Immature natural killer cell (primary cell): ENCODE results near the gene CSF1. TPM values are rescaled to one million over a fixed set of nuclear protein-coding genes. Genes with fewer than 3 reads are reported as not detected.
"Not testable (repeated sequence)": the region's sequence is repeated elsewhere in the genome, so short reads cannot be mapped to it uniquely, and the experiment has no call there.

Experiments used
- DNase-seq, 3 donors: peaks; one replicate each; pipeline ENCODE4 v3.0.0; 2022; ENCODE audit warnings: mixed read lengths in 1 of 3
- H3K27ac Mint-ChIP-seq, 6 donors: one replicate each; pipeline ENCODE4 v1.8.0; 2020; ENCODE audit warnings: mixed read lengths in 6 of 6, mild to moderate bottlenecking in 5 of 6, inconsistent platforms in 4 of 6, moderate library complexity in 3 of 6
- H3K27me3 Mint-ChIP-seq, 3 donors: one replicate each; pipeline ENCODE4 v1.8.0; 2020 to 2021; ENCODE audit warnings: low read depth in 3 of 3, mild to moderate bottlenecking in 3 of 3, mixed read lengths in 3 of 3, moderate library complexity in 3 of 3, inconsistent platforms in 1 of 3
- H3K36me3 Mint-ChIP-seq, 3 donors: one replicate each; pipeline ENCODE4 v1.8.0; 2020; ENCODE audit warnings: mixed read lengths in 3 of 3, inconsistent platforms in 2 of 3, mild to moderate bottlenecking in 2 of 3
- H3K4me1 Mint-ChIP-seq, 2 donors: one replicate each; pipeline ENCODE4 v1.8.0; 2020; ENCODE audit warnings: inconsistent platforms in 2 of 2, mild to moderate bottlenecking in 2 of 2, mixed read lengths in 2 of 2, moderate library complexity in 1 of 2
- H3K4me3 Mint-ChIP-seq, 5 donors: one replicate each; pipeline ENCODE4 v1.8.0; 2020; ENCODE audit warnings: mild to moderate bottlenecking in 5 of 5, mixed read lengths in 5 of 5, inconsistent platforms in 3 of 5, moderate library complexity in 3 of 5
- H3K9me3 Mint-ChIP-seq, 6 donors: one replicate each; pipeline ENCODE4 v1.8.0; 2020; ENCODE audit warnings: mild to moderate bottlenecking in 6 of 6, mixed read lengths in 6 of 6, inconsistent platforms in 4 of 6, moderate library complexity in 3 of 6
- polyA plus RNA-seq, 3 donors: library from polyadenylated mRNA; unstranded; fragments of 300-500 nt; fragmentation: Illumina TruSeq; gene quantifications; one replicate each; pipeline ENCODE4 v1.2.3, GENCODE V29; 2021

Gene CSF1
- polyA plus RNA-seq, 3 donors from 2014 or later = 0.55 to 0.97 (median 0.65) TPM

DNA sequence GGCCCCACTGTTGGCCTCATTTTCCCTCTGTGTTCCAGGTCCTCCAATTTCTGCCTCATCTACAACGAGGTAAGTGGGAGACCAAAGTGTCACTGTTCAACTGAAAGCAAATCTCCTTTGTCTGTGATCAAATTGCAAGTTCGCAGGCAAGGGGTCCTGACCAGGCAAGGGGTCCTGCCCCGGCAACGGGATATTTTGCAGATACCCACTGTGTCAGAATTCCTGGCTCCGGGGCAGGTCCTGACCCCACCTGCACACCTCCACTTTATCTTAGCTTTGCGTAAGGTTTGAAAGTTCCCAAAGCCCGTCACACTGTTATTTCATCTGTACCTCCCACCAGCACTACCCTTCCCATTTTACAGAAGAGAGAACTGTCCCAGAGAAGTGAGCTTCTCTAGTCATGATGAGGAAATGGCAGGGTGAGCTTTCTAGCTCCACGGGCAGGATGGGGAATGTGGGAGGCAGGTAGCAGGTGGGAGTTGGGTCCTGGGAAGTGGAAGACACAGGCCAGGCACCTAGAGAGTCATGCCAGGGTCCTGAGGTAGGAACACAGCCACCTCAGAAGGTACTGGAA is 32.0 kb upstream of the CSF1 start:
- H3K4me3 Mint-ChIP-seq = no peak overlapping the region
- peaks cover 0 to 9% (median 5%) of the 10 kb centered on the region in 3 donors for H3K27me3 Mint-ChIP-seq
- no peaks in the 10 kb centered on the region for H3K4me1 Mint-ChIP-seq
- DNase-seq = no peak
- no peak overlapping the region for H3K27ac Mint-ChIP-seq
- no peaks in the 10 kb centered on the region for H3K36me3 Mint-ChIP-seq
- no peaks in the 10 kb centered on the region for H3K9me3 Mint-ChIP-seq

GRCh38 chr1:109879371-109879770 is 31.3 kb upstream of the CSF1 start:
- H3K4me1 Mint-ChIP-seq, H3K36me3 Mint-ChIP-seq, DNase-seq, H3K4me3 Mint-ChIP-seq, H3K9me3 Mint-ChIP-seq, H3K27me3 Mint-ChIP-seq: not testable (repeated sequence)
- H3K27ac Mint-ChIP-seq = peak overlapping the region in 1 of 6 donors; percentile 17

GRCh38 chr1:109879881-109880525 is 30.6 kb upstream of the CSF1 start:
- H3K27me3 Mint-ChIP-seq = peaks cover 0 to 5% (median 2%) of the 10 kb centered on the region in 3 donors
- no peaks in the 10 kb centered on the region for H3K36me3 Mint-ChIP-seq
- H3K27ac Mint-ChIP-seq = no peak overlapping the region
- H3K4me1 Mint-ChIP-seq = no peaks in the 10 kb centered on the region
- no peak overlapping the region for H3K4me3 Mint-ChIP-seq
- DNase-seq = no peak
- no peaks in the 10 kb centered on the region for H3K9me3 Mint-ChIP-seq

DNA sequence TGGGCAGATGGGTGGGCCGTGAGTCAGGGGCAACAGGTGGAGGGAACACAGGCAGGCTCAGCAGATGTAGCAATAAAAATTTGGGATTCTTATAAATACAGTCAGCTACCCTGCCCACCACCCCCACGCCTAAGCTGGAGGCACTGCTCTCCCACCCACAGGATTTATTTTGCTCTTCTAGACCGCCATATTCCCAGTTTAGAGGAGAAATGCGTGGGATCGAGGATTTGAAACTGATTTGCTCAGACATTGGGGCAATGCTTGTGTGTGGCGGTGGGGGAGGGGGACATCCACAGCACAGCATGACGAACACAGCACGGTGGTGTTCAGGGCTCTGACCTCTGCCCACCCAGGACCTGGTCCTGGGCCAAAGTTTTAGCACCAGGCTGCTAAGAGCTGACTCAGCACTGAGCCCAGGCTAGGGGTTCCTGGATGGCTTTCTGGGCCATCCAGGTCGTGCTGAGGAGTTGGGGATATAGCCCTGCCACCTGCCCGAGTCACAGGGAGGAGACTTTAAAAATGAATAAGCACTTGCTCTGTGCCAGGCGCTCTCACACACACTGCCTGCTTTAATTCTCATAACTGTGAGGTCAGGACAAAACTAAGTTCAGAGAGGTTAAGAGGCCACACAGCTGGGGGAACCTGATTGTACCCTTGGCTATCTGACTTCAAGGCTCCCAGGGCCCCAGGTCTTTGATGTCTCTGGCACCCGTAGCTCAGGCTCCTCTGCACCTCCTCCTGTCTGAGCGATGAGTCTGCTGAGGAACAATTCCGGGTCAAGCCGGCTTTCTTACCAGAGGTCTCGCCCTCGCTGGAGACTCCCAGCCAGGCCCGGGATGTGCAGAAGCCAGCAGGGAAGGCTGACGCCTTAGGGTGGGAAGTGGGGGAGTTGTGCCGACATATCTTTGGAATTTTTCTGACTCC is 29.4 kb upstream of the CSF1 start:
- Mint-ChIP-seq H3K9me3 (peaks cover 0 to 1% (median 0%) of the 10 kb centered on the region in 6 donors), H3K36me3 (no peaks in the 10 kb centered on the region), H3K4me3 (no peak overlapping the region), H3K27me3 (peaks cover 0 to 5% (median under 1%) of the 10 kb centered on the region in 3 donors), H3K4me1 (no peaks in the 10 kb centered on the region), H3K27ac (no peak overlapping the region)
- DNase-seq = no peak

- Mint-ChIP-seq H3K36me3 (no peaks in the 10 kb centered on the region), H3K4me3 (no peak overlapping the region), H3K27ac (no peak overlapping the region), H3K27me3 (peaks cover 0 to 2% (median 0%) of the 10 kb centered on the region in 3 donors), H3K4me1 (no peaks in the 10 kb centered on the region), H3K9me3 (peaks cover 0 to 2% (median 0%) of the 10 kb centered on the region in 6 donors)
- DNase-seq = no peak
Observed at GRCh38 chr1:109881906-109882287, 28.8 kb upstream of the CSF1 start.

DNA sequence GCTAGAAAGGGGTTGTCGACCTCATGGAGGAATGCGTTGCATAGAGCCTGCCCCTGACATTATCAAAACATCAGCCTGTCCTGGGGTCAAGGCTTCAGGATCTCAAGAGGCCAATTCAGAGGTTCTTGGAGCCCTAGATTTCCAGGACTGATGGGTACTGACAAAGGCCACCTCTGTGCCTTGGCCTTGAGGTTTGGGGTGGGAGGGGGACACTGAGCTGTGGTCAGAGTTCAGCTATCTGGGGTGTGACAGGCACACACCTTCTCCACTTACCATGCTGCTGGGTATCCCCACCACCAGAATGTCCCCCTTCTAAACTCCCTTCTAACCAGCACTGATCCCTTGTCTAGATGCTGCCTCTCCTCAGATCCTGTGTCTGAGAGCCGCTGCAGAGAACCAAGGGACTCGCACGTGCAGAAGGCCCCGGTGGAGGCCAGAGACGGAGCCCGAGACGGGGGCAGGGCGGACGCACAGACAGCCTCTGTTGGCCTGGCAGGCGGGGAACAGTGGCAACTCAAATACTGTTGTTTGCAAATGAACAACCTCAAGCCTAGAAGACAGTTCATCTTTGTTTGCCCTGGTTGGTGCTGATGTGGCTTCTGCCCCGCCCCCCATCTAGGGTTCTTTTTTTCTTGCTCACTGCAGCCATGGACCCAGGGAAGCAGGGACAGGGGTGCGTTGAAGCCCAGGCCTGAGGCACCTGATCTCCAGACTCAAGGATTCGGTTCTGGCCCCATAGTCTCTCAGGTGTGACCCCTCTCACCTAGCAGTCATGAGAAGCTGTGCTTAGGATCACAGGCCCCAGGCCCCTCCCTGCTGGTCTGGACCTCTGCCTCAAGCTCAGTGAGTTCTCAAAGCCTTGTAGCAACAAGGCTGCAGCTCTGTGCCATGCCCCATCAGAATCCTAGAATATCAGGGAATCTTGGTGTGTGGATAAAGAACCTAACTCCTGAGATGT is 28.1 kb upstream of the CSF1 start:
- Mint-ChIP-seq H3K36me3 (no peaks in the 10 kb centered on the region), H3K4me3 (no peak overlapping the region), H3K27ac (no peak overlapping the region), H3K9me3 (peaks cover 0 to 2% (median 0%) of the 10 kb centered on the region in 6 donors), H3K4me1 (no peaks in the 10 kb centered on the region), H3K27me3 (peaks cover 0 to 2% (median 0%) of the 10 kb centered on the region in 3 donors)
- no peak for DNase-seq

DNA sequence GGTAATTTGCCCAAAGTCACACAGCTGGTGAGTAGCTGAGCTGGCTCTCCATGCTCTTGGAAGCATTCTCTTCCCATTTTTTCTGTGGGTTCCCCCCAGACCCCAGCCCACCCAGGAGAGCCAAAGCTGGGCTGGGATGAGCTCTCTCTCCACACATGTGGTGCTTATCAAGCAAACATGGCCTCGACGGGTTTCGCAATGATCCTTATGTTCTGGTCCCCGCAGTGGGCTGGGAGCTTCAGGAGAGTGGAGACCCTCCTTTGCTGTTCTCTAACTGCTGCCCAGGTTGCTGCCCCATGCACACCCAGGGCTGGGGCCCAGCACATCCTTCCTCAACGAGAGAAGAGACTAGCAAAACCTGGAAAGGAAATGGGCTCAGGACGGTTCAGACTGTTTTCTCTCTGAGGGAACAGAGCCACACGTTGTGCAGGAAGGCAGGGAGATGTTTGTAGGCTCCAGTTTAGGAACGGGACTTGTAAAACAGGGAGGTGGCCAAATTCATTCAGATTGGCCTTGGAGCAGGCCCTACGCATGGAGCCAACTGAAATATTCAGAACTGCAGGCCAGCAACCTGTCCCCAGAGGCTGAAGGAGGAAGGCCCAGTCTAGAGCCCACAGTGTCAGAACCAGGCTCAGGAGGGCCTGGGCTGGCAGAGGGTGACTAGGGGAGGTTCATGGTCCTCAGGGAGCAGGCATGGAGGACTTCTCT is 27.2 kb upstream of the CSF1 start:
- no peak overlapping the region for H3K4me3 Mint-ChIP-seq
- peaks cover 0 to 2% (median 0%) of the 10 kb centered on the region in 3 donors for H3K27me3 Mint-ChIP-seq
- H3K27ac Mint-ChIP-seq = no peak overlapping the region
- H3K9me3 Mint-ChIP-seq = peaks cover 0 to 2% (median 0%) of the 10 kb centered on the region in 6 donors
- DNase-seq = no peak
- no peaks in the 10 kb centered on the region for H3K4me1 Mint-ChIP-seq
- no peaks in the 10 kb centered on the region for H3K36me3 Mint-ChIP-seq

- Mint-ChIP-seq H3K27me3 (peaks cover 0 to 4% (median 0%) of the 10 kb centered on the region in 3 donors), H3K27ac (no peak overlapping the region), H3K9me3 (peaks cover 0 to 2% (median 0%) of the 10 kb centered on the region in 6 donors), H3K4me1 (no peaks in the 10 kb centered on the region), H3K36me3 (peaks cover 0 to 4% (median 0%) of the 10 kb centered on the region in 3 donors), H3K4me3 (no peak overlapping the region)
- DNase-seq = no peak
Observed at GRCh38 chr1:109884242-109884891, 26.3 kb upstream of the CSF1 start.

GRCh38 chr1:109885589-109885988 is 25.1 kb upstream of the CSF1 start:
- Mint-ChIP-seq H3K36me3 (peaks cover 0 to 4% (median 0%) of the 10 kb centered on the region in 3 donors), H3K27ac (no peak overlapping the region), H3K9me3 (peaks cover 0 to 2% (median 0%) of the 10 kb centered on the region in 6 donors), H3K4me3 (no peak overlapping the region), H3K27me3 (peaks cover 0 to 5% (median 0%) of the 10 kb centered on the region in 3 donors), H3K4me1 (no peaks in the 10 kb centered on the region)
- no peak for DNase-seq

GRCh38 chr1:109886827-109887226 is 23.8 kb upstream of the CSF1 start:
- H3K4me1 Mint-ChIP-seq = no peaks in the 10 kb centered on the region
- H3K27ac Mint-ChIP-seq = no peak overlapping the region
- H3K27me3 Mint-ChIP-seq = peaks cover 0 to 7% (median 2%) of the 10 kb centered on the region in 3 donors

DNA sequence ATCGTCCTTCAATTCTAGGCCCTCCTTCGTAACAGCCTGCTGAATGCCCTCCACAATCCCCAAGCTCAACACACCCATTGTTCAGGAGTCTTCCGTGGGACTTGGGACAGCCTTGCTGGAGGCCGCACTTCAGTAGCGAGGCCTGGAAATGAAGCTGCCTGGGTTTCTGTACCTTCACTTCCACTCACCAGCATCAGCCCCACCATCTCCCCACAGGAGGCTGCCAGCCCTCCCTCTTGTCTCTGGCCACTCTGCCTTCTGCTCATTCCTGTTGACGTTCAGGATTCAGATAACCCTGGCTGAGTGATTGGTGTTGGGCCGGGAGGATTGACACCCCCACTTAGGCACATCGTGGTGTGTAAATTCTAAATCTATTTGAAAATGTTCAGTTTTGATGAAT is 23.4 kb upstream of the CSF1 start:
- no peak for DNase-seq
- Mint-ChIP-seq H3K9me3 (peaks cover 0 to 2% (median 0%) of the 10 kb centered on the region in 6 donors), H3K36me3 (peaks cover 0 to 4% (median 0%) of the 10 kb centered on the region in 3 donors), H3K4me1 (no peaks in the 10 kb centered on the region), H3K4me3 (no peak overlapping the region), H3K27ac (no peak overlapping the region), H3K27me3 (peaks cover 0 to 7% (median 2%) of the 10 kb centered on the region in 3 donors)

More at GRCh38 chr1:109886827-109887226, 23.8 kb upstream of the CSF1 start:
- no peak for DNase-seq
- peaks cover 0 to 4% (median 0%) of the 10 kb centered on the region in 3 donors for H3K36me3 Mint-ChIP-seq
- H3K9me3 Mint-ChIP-seq = peaks cover 0 to 2% (median 0%) of the 10 kb centered on the region in 6 donors
- H3K4me3 Mint-ChIP-seq = no peak overlapping the region

DNA sequence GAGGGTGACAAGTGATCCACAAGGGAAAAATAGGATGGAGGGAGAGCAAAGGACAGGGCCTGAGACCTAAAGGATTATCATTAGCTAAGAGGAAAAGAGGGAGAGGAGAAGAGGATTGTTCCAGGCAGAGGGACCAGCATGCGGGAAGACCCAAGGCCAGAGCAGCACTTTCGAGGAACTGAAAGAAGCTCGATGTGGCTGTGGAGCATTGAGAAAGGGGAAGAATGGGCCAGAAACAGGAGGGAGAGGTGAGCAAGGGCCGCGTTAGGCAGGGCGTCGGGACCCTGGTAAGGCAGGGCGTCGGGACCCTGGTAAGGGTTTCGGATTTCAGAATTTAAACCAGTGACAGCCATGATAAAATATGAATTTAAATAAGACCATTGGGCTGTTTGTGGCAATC is 22.8 kb upstream of the CSF1 start:
- DNase-seq = no peak

More for the DNA sequence above, 22.8 kb upstream of the CSF1 start:
- peak overlapping the region in 1 of 5 donors; percentile 30 for H3K4me3 Mint-ChIP-seq
- H3K4me1 Mint-ChIP-seq = no peaks in the 10 kb centered on the region
- H3K36me3 Mint-ChIP-seq = peaks cover 0 to 4% (median 0%) of the 10 kb centered on the region in 3 donors
- H3K9me3 Mint-ChIP-seq = peaks cover 0 to 2% (median 0%) of the 10 kb centered on the region in 6 donors
- H3K27me3 Mint-ChIP-seq = peaks cover 0 to 7% (median 2%) of the 10 kb centered on the region in 3 donors
- no peak overlapping the region for H3K27ac Mint-ChIP-seq
